Endothelial cell of umbilical vein (primary cell): ENCODE data around the gene MAT2A. TPM values are rescaled to one million over a fixed set of nuclear protein-coding genes. Genes with fewer than 3 reads are reported as not detected.

Experiments used
- BruUV-seq: library from RNA; stranded (reverse); fragments of 400-500 nt; replicated peaks from 2 replicates; lab custom pipeline; 2021; lab: Mats Ljungman, UMichigan
- CTCF ChIA-PET: fragments of 300-600, 350-600 bp; sonication (Branson Sonifier 250); formaldehyde crosslinking; loops from one replicate; lab custom pipeline; 2021; ENCODE audit warnings: antibody characterized with exemption, inconsistent platforms; lab: Charles Lee
- POLR2A ChIA-PET: fragments of 300-600, 350-600 bp; sonication (Branson Sonifier 250); formaldehyde crosslinking; loops from one replicate; lab custom pipeline; 2021; ENCODE audit warnings: antibody characterized with exemption, inconsistent platforms; lab: Charles Lee
- DNase-seq: peaks from one replicate; pipeline ENCODE4 v3.0.0-alpha.2; 2011; ENCODE audit warnings: low read depth, low spot score
- FAIRE-seq: peaks from 2 replicates; lab custom pipeline; 2011; peaks lifted over from hg19 to GRCh38; lab: Jason Lieb, UNC
- H2AFZ ChIP-seq: 2 replicates; pipeline ENCODE4 v1.6.0; 2012; ENCODE audit warnings: low read depth, low read length, control low read depth, inconsistent platforms
- H3K27ac ChIP-seq: 2 replicates; pipeline ENCODE4 v1.5.1; 2011; ENCODE audit warnings: low read depth, mild to moderate bottlenecking, control low read depth, low read length, moderate library complexity; ENCODE audit not compliant: insufficient read depth
- H3K27me3 ChIP-seq, 2 experiments: 2 replicates each; pipeline versions ENCODE4 v1.6.0 to v1.6.1; 2011; ENCODE audit warnings: low read length in 2 of 2, mixed read lengths in 1 of 2; ENCODE audit not compliant: control insufficient read depth in 2 of 2, insufficient read depth in 2 of 2
- H3K36me3 ChIP-seq, 2 experiments: 2 replicates in 1 of 2; 3 replicates in 1 of 2; pipeline ENCODE4 v1.5.1; 2011; ENCODE audit warnings: low read length in 2 of 2, mild to moderate bottlenecking in 1 of 2, moderate library complexity in 1 of 2; ENCODE audit not compliant: control insufficient read depth in 2 of 2, insufficient read depth in 2 of 2; ENCODE audit errors: extremely low read depth in 1 of 2
- H3K4me1 ChIP-seq: 3 replicates; pipeline ENCODE4 v1.5.1; 2011; ENCODE audit warnings: mild to moderate bottlenecking, low read length; ENCODE audit not compliant: control insufficient read depth, insufficient read depth; ENCODE audit errors: extremely low read depth
- H3K4me2 ChIP-seq: 2 replicates; pipeline ENCODE4 v1.6.1; 2011; ENCODE audit warnings: low read length, control low read depth, mixed read lengths; ENCODE audit not compliant: insufficient read depth
- H3K4me3 ChIP-seq, 3 experiments: fragments of 200-600 bp in 1 of 3; sonication (generic), shearing (Covaris generic) in 1 of 3; replicated peaks in 1 of 3; 2 replicates each; pipeline ENCODE4 v1.5.1; 2011 to 2016; ENCODE audit warnings: control low read depth in 3 of 3, low read length in 3 of 3, mild to moderate bottlenecking in 2 of 3, inconsistent platforms in 1 of 3, low read depth in 1 of 3, moderate library complexity in 1 of 3; ENCODE audit not compliant: insufficient read depth in 1 of 3
- H3K79me2 ChIP-seq: 2 replicates; pipeline ENCODE4 v1.6.0; 2012; ENCODE audit warnings: low read length, inconsistent platforms; ENCODE audit not compliant: control insufficient read depth, insufficient read depth
- H3K9ac ChIP-seq: replicated peaks from 2 replicates; pipeline ENCODE3; 2011; ENCODE audit warnings: low read length, control low read depth; ENCODE audit not compliant: insufficient read depth; ENCODE audit errors: extremely low read depth
- H3K9me1 ChIP-seq: replicated peaks from 3 replicates; pipeline ENCODE4 v1.6.0; 2011; ENCODE audit warnings: mild to moderate bottlenecking, low read length; ENCODE audit not compliant: control insufficient read depth, insufficient read depth; ENCODE audit errors: extremely low read depth
- H3K9me3 ChIP-seq: replicated peaks from 2 replicates; pipeline ENCODE4 v1.5.1; 2012; ENCODE audit warnings: low read length, inconsistent platforms; ENCODE audit not compliant: control insufficient read depth, insufficient read depth
- H4K20me1 ChIP-seq: replicated peaks from 2 replicates; pipeline ENCODE3; 2011; ENCODE audit warnings: mild to moderate bottlenecking, low read length; ENCODE audit not compliant: control insufficient read depth, insufficient read depth; ENCODE audit errors: extremely low read depth
- CTCF ChIP-seq, 2 donors: IDR thresholded peaks; 1 replicate in 1 of 2; 2 replicates in 1 of 2; pipeline ENCODE4 v1.5.1; 2011; ENCODE audit warnings: low read length in 2 of 2, mild to moderate bottlenecking in 2 of 2, moderate library complexity in 2 of 2, control low read depth in 1 of 2, inconsistent platforms in 1 of 2, low read depth in 1 of 2; ENCODE audit not compliant: insufficient read depth in 1 of 2; ENCODE audit errors: extremely low read depth in 1 of 2
- EZH2 ChIP-seq: IDR thresholded peaks from 2 replicates; pipeline ENCODE4 v1.6.1; 2012; ENCODE audit warnings: borderline replicate concordance, low read depth, mild to moderate bottlenecking, moderate library complexity, low read length, inconsistent platforms; ENCODE audit not compliant: severe bottlenecking
- FOS ChIP-seq: IDR thresholded peaks from 2 replicates; pipeline ENCODE4 v1.6.1; 2011; ENCODE audit warnings: mild to moderate bottlenecking, low read length, moderate library complexity, borderline replicate concordance; ENCODE audit not compliant: insufficient read depth
- GATA2 ChIP-seq: IDR thresholded peaks from 2 replicates; pipeline ENCODE4 v1.7.0; 2011; ENCODE audit warnings: low read depth, mild to moderate bottlenecking, moderate library complexity, mixed read lengths, low read length; ENCODE audit not compliant: insufficient read length, insufficient read depth
- JUN ChIP-seq: IDR thresholded peaks from 2 replicates; pipeline ENCODE4 v1.6.1; 2011; ENCODE audit warnings: borderline replicate concordance, low read depth; ENCODE audit not compliant: insufficient read length, insufficient read depth
- MAX ChIP-seq: IDR thresholded peaks from 2 replicates; pipeline ENCODE4 v1.6.1; 2011; ENCODE audit not compliant: insufficient read depth, insufficient read length
- MYC ChIP-seq: IDR thresholded peaks from one replicate; pipeline ENCODE4 v1.6.1; 2011; ENCODE audit warnings: mild to moderate bottlenecking, low read depth, low read length
- POLR2A ChIP-seq: IDR thresholded peaks from 2 replicates; pipeline ENCODE4 v1.6.1; 2012; ENCODE audit warnings: low read depth, mild to moderate bottlenecking, control low read depth, low read length
- POLR2AphosphoS5 ChIP-seq: IDR thresholded peaks from 2 replicates; pipeline ENCODE4 v1.6.1; 2012; ENCODE audit warnings: low read depth, mild to moderate bottlenecking, control low read depth, low read length, moderate library complexity; ENCODE audit not compliant: insufficient read depth
- dilution Hi-C: fragments of 300-500 bp; cut with MboI; formaldehyde crosslinking; loops from one replicate; pipeline ENCODE4 v1.15.0; 2019; ENCODE audit warnings: low sequenced_read_pairs; ENCODE audit not compliant: extremely low pct_ligation_motif_present
- intact Hi-C: fragments of 100-400 bp; cut with micrococcal nuclease; formaldehyde crosslinking; loops from one replicate; pipeline ENCODE4 v1.10.0; 2022
- polyA plus RNA-seq, 4 experiments: library from polyadenylated mRNA; depleted of rRNA in 3 of 4; stranded (reverse) in 3 of 4; unstranded in 1 of 4; fragments of >200 nt; gene quantifications; 2 replicates each; pipeline versions ENCODE4 v1.2.1 to v1.2.3, GENCODE V29; 2011 to 2012; ENCODE audit warnings: missing spikeins in 1 of 4
- total RNA-seq: library from RNA; stranded (reverse); gene quantifications from 2 replicates; pipeline ENCODE4 v1.2.3, GENCODE V29; 2021

Gene MAT2A
- total and polyA plus RNA-seq, 2 donors (not counting 3 experiments of a cell fraction or from before 2014, with no cell fraction given): 172 to 257 TPM

GRCh38 chr2:85557130-85557529 lies 18.2 kb downstream of the MAT2A start:
- POLR2A ChIA-PET: interaction anchor here (2.8 kb wide), 1 partner anchor 18 kb away, joined by 8 read pairs; the partner anchor contains the start of gene MAT2A
- no peaks in the 10 kb centered on the region for H3K9me3 ChIP-seq
- H3K4me2 ChIP-seq: no peak overlapping the region
- TF ChIP-seq FOS (no peak), MAX (no peak), POLR2A (no peak), MYC (no peak), CTCF (IDR thresholded peaks at IDR 0.05; ENCODE audit: extremely low read depth in 1 of 2, insufficient read depth in 1 of 2, low read depth in 1 of 2, low read length in 2 of 2) (no peak), EZH2 (no peak), POLR2AphosphoS5 (no peak), GATA2 (no peak), JUN (no peak)
- peaks cover 10 to 31% of the 10 kb centered on the region in 2 experiments for H3K36me3 ChIP-seq
- H3K4me1 ChIP-seq: peaks cover 12% of the 10 kb centered on the region
- intact Hi-C loops: no loop called here
- dilution Hi-C loops: no loop called here
- no TSS peak for BruUV-seq
- CTCF ChIA-PET: interaction anchor here (1.1 to 2.4 kb wide), 3 partner anchors 9 to 143 kb away, joined by 3 to 16 read pairs (median 4); no protein-coding TSS in a partner anchor
- H3K27ac ChIP-seq: no peak overlapping the region
- no peaks in the 10 kb centered on the region for H3K9me1 ChIP-seq
- peaks cover 26% of the 10 kb centered on the region for H3K79me2 ChIP-seq
- no peak overlapping the region for H2AFZ ChIP-seq
- FAIRE-seq: no peak
- no peaks in the 10 kb centered on the region for H4K20me1 ChIP-seq
- no peaks in the 10 kb centered on the region for H3K27me3 ChIP-seq
- H3K4me3 ChIP-seq: no peak overlapping the region
- no peak for DNase-seq
- no peak overlapping the region for H3K9ac ChIP-seq
